Left ventricle myocardium inferior (tissue), 1 donor: ENCODE results near the gene CCDC187. TPM values are rescaled to one million over a fixed set of nuclear protein-coding genes. Genes with fewer than 3 reads are reported as not detected.

ENCODE experiments used
- DNase-seq: peaks from one replicate; pipeline ENCODE4 v3.0.0-alpha.2; 2020
- H3K27ac ChIP-seq: fragments of 200-600 bp; replicated peaks from 2 replicates; pipeline ENCODE4 v1.8.0; 2021
- H3K27me3 ChIP-seq: fragments of 200-600 bp; 2 replicates; pipeline ENCODE4 v1.8.0; 2021; ENCODE audit warnings: low read depth
- H3K36me3 ChIP-seq: fragments of 200-600 bp; 2 replicates; pipeline ENCODE4 v1.8.0; 2021
- H3K4me1 ChIP-seq: fragments of 200-600 bp; 2 replicates; pipeline ENCODE4 v1.8.0; 2021
- H3K4me3 ChIP-seq: fragments of 200-600 bp; 2 replicates; pipeline ENCODE4 v1.8.0; 2021; ENCODE audit warnings: mild to moderate bottlenecking, moderate library complexity
- H3K9me3 ChIP-seq: fragments of 200-600 bp; replicated peaks from 2 replicates; pipeline ENCODE4 v1.8.0; 2021
- CTCF ChIP-seq: fragments of 200-600 bp; IDR thresholded peaks from 2 replicates; pipeline ENCODE4 v1.8.0; 2021; ENCODE audit warnings: antibody characterized with exemption, mild to moderate bottlenecking, borderline replicate concordance
- intact Hi-C: fragments of 100-400 bp; cut with micrococcal nuclease; formaldehyde crosslinking; loops from one replicate; pipeline ENCODE4 v1.11.0; 2022
- total RNA-seq: library from RNA; stranded (reverse); fragmentation: NEBNext Ultra II Directional; extraction: Animal tissue kit (Norgen Biotek cat#: 25700); gene quantifications from one replicate; pipeline ENCODE4 v1.2.1, GENCODE V29; 2021
- donor health status: DM: no; HTN: yes; CAD: no; lungs with severe emphysema.

The CCDC187 gene
- total RNA-seq, 1 donor from 2014 or later: not detected

DNA sequence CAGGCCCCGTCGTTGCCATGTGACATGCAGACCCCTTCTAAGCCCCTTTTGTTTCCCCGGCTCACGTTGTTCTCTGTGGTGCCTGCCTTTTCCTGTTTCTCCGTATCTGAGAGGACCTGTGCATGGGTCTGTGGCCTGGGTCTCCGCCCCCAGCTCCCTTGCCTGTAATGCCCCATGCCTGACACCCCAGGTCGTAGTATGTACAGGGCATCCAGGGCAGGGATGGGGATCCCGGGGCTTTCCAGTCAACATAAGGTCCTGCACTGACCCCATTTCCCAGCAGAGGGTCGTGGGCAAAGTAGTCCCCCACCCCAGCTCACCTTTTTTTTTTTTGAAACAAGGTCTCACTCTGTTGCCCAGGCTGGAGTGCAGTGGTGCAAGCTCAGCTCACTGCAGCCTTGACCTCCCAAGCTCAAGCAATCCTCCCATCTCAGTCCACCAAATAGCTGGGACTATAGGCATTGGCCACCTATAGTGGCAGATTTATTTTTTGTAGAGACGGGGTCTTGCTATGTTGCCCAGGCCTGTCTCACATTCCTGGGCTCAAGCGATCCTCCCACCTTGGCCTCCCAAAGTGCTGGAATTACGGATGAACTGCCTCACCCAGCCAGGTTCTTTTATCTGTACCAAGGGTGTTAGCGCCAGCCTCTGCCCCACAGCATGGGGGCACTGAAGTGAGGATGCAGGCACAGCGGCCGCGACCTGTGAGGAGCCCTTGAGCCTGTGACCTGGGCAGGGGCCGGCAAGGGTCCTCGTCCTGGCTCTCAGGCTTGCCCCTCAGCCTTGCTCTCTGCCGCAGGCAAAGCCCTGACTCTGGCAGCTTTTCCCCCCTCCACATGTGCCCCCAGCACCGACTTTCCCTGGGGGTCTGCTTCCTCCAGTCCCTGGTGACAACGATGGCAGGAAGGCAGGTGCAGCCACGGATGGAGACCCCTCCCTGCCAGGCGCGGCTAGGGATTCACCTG, 39.2 kb downstream of the CCDC187 start:
- H3K4me1 ChIP-seq: peaks cover 9% of the 10 kb centered on the region
- intact Hi-C loops: no loop called here
- peaks cover 49% of the 10 kb centered on the region for H3K27me3 ChIP-seq
- no peak overlapping the region for H3K4me3 ChIP-seq
- TF ChIP-seq CTCF: no peak
- H3K9me3 ChIP-seq: no peaks in the 10 kb centered on the region
- no peak for DNase-seq
- no peak overlapping the region for H3K27ac ChIP-seq
- no peaks in the 10 kb centered on the region for H3K36me3 ChIP-seq

DNA sequence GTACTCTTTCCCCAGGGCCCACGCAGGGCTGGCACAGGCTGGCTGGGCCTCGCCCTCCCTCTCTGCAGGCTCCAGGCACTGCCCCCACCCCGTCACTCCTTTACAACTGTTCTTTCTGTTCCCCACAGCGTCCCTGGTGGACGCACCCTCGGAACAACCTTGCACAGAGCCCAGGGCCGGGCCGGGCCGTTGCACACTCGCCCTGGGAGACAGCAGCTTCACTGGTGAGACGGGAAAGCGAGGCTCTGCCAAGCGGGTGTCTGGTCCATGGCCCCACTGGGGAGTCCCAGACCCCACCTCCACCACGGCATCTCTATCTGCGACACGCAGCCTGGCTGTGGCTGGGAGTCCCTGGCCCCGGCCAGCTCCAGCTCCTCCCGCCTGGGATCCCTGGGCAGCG, 39.9 kb downstream of the CCDC187 start:
- no peak for TF ChIP-seq CTCF
- peaks cover 9% of the 10 kb centered on the region for H3K4me1 ChIP-seq
- no peak overlapping the region for H3K27ac ChIP-seq
- peaks cover 47% of the 10 kb centered on the region for H3K27me3 ChIP-seq
- intact Hi-C loops: no loop called here
- H3K9me3 ChIP-seq: no peaks in the 10 kb centered on the region
- H3K4me3 ChIP-seq: no peak overlapping the region
- no peaks in the 10 kb centered on the region for H3K36me3 ChIP-seq
- no peak for DNase-seq

DNA sequence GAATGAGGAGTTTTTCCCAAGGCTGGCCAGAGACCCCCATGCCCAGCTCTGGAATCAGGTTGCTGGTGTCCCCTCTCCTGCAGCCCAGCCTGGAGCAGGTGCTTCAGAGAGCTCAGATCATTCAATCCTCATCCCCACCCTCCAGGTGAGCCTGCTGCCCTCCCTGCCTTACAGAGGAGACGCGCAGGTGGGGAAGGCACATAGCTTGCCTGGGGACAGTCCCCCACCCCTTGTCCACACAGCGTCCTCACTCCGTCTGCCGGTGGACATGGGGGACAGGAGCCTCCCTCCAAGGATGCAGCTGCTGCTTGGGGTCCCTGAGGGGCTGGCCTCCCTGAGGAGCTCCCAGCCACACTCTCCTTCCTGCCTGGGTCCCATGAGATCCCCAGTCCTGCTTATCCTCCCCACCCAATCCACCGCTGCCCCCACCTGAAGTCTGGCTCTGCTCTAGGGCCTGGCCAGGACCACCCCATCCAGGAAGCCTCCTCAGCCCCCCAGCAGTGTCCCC, 41.2 kb downstream of the CCDC187 start:
- H3K4me3 ChIP-seq: no peak overlapping the region

DNA sequence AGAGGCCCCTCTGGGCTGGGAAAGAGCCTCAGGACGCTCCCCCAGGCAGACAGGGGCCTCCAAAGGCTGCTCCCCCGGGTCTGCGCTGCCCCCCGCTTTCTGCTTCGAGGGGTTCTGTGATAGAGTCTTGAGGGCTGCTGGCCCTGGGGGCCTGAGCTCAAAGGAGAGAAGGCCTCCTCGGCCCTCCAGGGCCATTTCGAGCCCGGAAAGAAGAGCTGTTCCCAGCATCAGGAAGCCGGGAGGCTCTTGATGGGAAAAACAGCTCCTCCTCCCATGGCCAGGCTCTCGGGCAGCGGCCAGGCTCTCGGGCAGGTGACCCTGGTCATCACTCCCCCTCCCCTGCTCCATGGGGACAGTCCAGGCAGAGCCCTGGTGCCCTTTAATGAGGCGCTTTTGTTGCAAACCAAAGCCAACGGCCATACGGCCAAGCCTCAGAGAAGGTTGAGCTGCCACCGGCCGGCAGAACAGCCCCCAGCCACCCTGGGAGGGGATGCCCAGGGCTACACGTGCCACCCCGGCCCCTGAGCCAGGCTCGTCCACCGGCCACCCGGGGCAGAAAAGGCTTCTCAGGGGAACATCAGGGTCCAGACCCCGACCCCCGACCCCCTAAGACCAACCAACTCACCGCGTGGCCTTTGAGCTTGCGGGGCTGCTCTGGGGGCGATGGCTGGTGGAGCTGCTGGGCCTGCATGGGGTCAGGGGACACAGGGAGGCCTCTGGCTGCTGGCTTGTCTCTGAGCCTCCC, 42.0 kb downstream of the CCDC187 start:
- Histone ChIP-seq H3K27me3 (peaks cover 51% of the 10 kb centered on the region), H3K4me3 (no peak overlapping the region), H3K9me3 (no peaks in the 10 kb centered on the region), H3K36me3 (no peaks in the 10 kb centered on the region), H3K4me1 (no peaks in the 10 kb centered on the region), H3K27ac (no peak overlapping the region)
- DNase-seq: no peak
- no peak for TF ChIP-seq CTCF
- intact Hi-C loops: no loop called here

More for the DNA sequence above, 41.2 kb downstream of the CCDC187 start:
- H3K27me3 ChIP-seq: peaks cover 47% of the 10 kb centered on the region
- intact Hi-C loops: no loop called here
- peaks cover 6% of the 10 kb centered on the region for H3K4me1 ChIP-seq
- no peaks in the 10 kb centered on the region for H3K9me3 ChIP-seq
- no peaks in the 10 kb centered on the region for H3K36me3 ChIP-seq
- TF ChIP-seq CTCF: no peak
- H3K27ac ChIP-seq: no peak overlapping the region
- no peak for DNase-seq

DNA sequence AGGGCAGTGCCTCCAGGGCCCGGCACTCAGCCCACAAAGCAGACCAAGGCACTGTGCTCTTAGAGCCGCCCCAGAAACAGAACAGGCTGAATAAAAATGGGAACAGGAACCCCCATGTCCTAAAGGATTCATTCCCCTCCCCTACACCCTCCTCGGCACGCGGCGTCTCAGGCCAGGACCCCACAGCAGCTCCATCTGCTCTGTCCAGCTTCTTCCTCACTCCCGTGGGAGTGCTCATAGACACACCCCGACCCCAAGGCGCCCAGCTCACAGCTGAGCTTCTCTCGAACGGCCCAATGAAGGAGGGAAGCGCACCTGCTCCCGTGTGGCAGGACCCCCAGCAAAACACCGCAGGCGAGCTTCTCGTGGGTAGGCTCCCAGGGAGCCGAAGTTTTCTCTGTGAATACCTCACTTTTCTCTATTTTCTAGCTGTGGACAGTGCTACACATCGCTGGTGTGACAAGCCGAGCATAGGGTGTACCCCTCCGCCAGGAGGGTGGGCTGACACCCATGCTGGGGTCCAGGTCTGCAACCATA, 42.9 kb downstream of the CCDC187 start:
- Histone ChIP-seq H3K4me1 (no peaks in the 10 kb centered on the region), H3K27me3 (peaks cover 59% of the 10 kb centered on the region), H3K4me3 (no peak overlapping the region), H3K27ac (no peak overlapping the region), H3K9me3 (no peaks in the 10 kb centered on the region), H3K36me3 (no peaks in the 10 kb centered on the region)
- intact Hi-C loops: no loop called here
- TF ChIP-seq CTCF: no peak
- no peak for DNase-seq
